Measurements from ENCODE around the gene ANGPT4. TPM values are rescaled to one million over a fixed set of nuclear protein-coding genes. Genes with fewer than 3 reads are reported as not detected.

Gene ANGPT4, protein sequence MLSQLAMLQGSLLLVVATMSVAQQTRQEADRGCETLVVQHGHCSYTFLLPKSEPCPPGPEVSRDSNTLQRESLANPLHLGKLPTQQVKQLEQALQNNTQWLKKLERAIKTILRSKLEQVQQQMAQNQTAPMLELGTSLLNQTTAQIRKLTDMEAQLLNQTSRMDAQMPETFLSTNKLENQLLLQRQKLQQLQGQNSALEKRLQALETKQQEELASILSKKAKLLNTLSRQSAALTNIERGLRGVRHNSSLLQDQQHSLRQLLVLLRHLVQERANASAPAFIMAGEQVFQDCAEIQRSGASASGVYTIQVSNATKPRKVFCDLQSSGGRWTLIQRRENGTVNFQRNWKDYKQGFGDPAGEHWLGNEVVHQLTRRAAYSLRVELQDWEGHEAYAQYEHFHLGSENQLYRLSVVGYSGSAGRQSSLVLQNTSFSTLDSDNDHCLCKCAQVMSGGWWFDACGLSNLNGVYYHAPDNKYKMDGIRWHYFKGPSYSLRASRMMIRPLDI
- polyA plus RNA-seq (ENCODE audit: low read depth in 6 of 6), result not detected

DNA sequence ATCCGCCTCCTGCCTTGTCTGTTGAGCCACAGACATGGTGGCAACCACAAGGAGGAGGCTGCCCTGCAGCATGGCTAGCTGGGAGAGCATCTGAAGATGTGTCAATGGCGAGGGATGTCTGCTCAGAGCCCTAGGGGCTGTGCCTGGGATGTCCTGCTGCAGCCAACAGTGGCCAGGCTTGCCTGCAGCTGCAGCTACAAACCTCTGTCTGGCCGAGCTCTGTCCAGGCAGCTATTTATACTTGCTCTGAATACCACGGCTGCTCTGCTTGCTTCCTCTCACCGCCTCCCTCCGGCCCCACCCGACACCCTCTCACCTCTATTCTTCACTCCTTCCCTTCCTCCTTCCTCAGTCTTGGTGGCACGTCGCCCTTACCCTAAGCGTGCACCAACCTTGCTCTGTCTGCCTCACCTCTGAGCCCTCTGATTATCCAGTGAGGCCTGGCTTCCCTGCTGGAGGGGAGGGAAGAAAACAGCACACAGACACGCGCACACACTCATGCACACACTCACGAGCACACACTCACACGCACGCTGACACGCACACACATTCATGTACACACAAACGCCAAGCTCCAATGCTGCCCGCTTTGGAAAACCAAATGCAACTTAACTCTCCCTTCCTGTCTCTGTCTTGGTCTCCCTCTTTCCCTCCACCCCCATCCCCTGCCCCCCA, at the start of gene ANGPT4:
ANGPT4 (minus strand) TSS at position 210 of the 675 bp plus-strand sequence; CDS start at position 90, 120 bp downstream.
- ATAC-seq (ENCODE audit: low read depth in 2 of 2), result no peak
- H3K4me3 Mint-ChIP-seq, result no peak within 1 kb of the TSS
- peaks cover 0 to 6% (median 0%) of the 10 kb centered on the region in 7 donors for H3K9me3 Mint-ChIP-seq
- H3K4me1 Mint-ChIP-seq, result peaks cover 0 to 2% (median 0%) of the 10 kb centered on the region in 3 donors
- peak within 1 kb of the TSS in 1 of 6 donors; percentile 68 for H3K27ac Mint-ChIP-seq
- no peak for DNase-seq
- H3K36me3 Mint-ChIP-seq, result no peaks in the 10 kb centered on the region
- peaks cover 21 to 50% (median 42%) of the 10 kb centered on the region in 3 donors for H3K27me3 Mint-ChIP-seq

- DNase-seq, result no peak
- H3K27ac Mint-ChIP-seq, result no peak overlapping the region
- no peaks in the 10 kb centered on the region for H3K4me1 Mint-ChIP-seq
- peaks cover 0 to 10% (median 0%) of the 10 kb centered on the region in 7 donors for H3K9me3 Mint-ChIP-seq
- peaks cover 33 to 60% (median 48%) of the 10 kb centered on the region in 3 donors for H3K27me3 Mint-ChIP-seq
- H3K4me3 Mint-ChIP-seq, result peak overlapping the region in 1 of 8 donors; percentile 74
- no peak for ATAC-seq (ENCODE audit: low read depth in 2 of 2)
- no peaks in the 10 kb centered on the region for H3K36me3 Mint-ChIP-seq
Observed at GRCh38 chr20:963795-964194, 47.7 kb upstream of the ANGPT4 start.

DNA sequence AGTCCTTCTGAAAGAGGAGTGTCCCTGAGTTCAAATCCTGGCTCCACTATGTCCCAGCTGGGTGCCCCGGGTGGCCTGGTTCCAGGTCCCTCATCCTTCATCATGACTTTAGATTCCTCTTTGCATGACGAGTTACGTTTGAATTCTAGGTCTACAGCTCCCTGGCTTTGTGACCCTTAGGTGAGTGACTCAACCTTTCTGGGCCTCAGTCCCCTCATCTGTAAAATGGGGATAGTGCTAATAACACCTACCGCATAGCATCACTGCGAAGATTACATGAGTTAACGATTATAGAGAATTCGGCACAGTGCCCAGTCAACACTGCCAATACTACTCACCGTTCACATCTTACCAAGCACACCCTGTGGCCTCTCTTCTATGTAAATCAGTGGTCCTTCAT, 46.5 kb upstream of the ANGPT4 start:
- no peak for ATAC-seq (ENCODE audit: low read depth in 2 of 2)
- H3K36me3 Mint-ChIP-seq, result no peaks in the 10 kb centered on the region
- peaks cover 27 to 61% (median 57%) of the 10 kb centered on the region in 3 donors for H3K27me3 Mint-ChIP-seq
- H3K27ac Mint-ChIP-seq, result no peak overlapping the region
- H3K4me3 Mint-ChIP-seq, result peak overlapping the region in 1 of 8 donors; percentile 61
- peaks cover 0 to 2% (median 0%) of the 10 kb centered on the region in 7 donors for H3K9me3 Mint-ChIP-seq
- H3K4me1 Mint-ChIP-seq, result no peaks in the 10 kb centered on the region
- no peak for DNase-seq

- Mint-ChIP-seq H3K27me3 (peaks cover 25 to 64% (median 57%) of the 10 kb centered on the region in 3 donors), H3K36me3 (no peaks in the 10 kb centered on the region), H3K4me3 (no peak overlapping the region), H3K9me3 (no peaks in the 10 kb centered on the region), H3K4me1 (no peaks in the 10 kb centered on the region), H3K27ac (no peak overlapping the region)
- ATAC-seq (ENCODE audit: low read depth in 2 of 2), result no peak
- DNase-seq, result no peak
Observed at GRCh38 chr20:962223-962622, 46.1 kb upstream of the ANGPT4 start.

GRCh38 chr20:961768-962167, 45.6 kb upstream of the ANGPT4 start:
- no peak for ATAC-seq (ENCODE audit: low read depth in 2 of 2)
- H3K4me3 Mint-ChIP-seq, result no peak overlapping the region

GRCh38 chr20:959996-960615, 44.0 kb upstream of the ANGPT4 start:
- Mint-ChIP-seq H3K4me3 (no peak overlapping the region), H3K4me1 (peaks cover 0 to 4% (median 0%) of the 10 kb centered on the region in 3 donors), H3K27me3 (peaks cover 27 to 71% (median 63%) of the 10 kb centered on the region in 3 donors), H3K27ac (no peak overlapping the region), H3K9me3 (no peaks in the 10 kb centered on the region), H3K36me3 (no peaks in the 10 kb centered on the region)
- no peak for ATAC-seq (ENCODE audit: low read depth in 2 of 2)
- DNase-seq, result no peak

More at GRCh38 chr20:961768-962167, 45.6 kb upstream of the ANGPT4 start:
- no peak for DNase-seq
- H3K36me3 Mint-ChIP-seq, result no peaks in the 10 kb centered on the region
- peaks cover 23 to 64% (median 58%) of the 10 kb centered on the region in 3 donors for H3K27me3 Mint-ChIP-seq
- no peak overlapping the region for H3K27ac Mint-ChIP-seq
- no peaks in the 10 kb centered on the region for H3K4me1 Mint-ChIP-seq
- H3K9me3 Mint-ChIP-seq, result no peaks in the 10 kb centered on the region

- H3K9me3 Mint-ChIP-seq, result no peaks in the 10 kb centered on the region
- H3K27ac Mint-ChIP-seq, result no peak overlapping the region
- peaks cover 0 to 4% (median 0%) of the 10 kb centered on the region in 3 donors for H3K4me1 Mint-ChIP-seq
- no peak overlapping the region for H3K4me3 Mint-ChIP-seq
- no peak for DNase-seq
- H3K36me3 Mint-ChIP-seq, result no peaks in the 10 kb centered on the region
- no peak for ATAC-seq (ENCODE audit: low read depth in 2 of 2)
- H3K27me3 Mint-ChIP-seq, result peaks cover 32 to 72% (median 62%) of the 10 kb centered on the region in 3 donors
Observed at GRCh38 chr20:958936-959815, 43.0 kb upstream of the ANGPT4 start.

DNA sequence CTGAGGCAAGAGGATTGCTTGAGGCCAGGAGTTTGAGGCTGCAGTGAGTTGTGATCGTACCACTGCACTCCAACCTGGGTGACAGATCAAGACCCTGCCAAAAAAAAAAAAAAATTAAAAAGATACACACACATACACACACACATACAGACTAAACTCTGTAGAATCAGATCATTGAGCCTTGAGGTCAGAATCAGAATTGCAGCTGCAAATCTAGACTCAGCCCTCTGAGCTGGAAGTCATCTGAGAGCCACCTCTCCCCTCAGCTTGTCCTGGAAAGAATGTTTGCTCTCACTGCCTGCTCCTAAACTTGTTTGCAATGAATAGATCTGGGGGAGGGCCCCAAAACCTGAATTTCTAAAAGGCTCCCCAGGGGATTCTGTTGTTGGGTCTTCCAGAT, 41.4 kb upstream of the ANGPT4 start:
- ATAC-seq (ENCODE audit: low read depth in 2 of 2), result no peak
- H3K27me3 Mint-ChIP-seq, result peaks cover 32 to 81% (median 58%) of the 10 kb centered on the region in 3 donors
- H3K4me3 Mint-ChIP-seq, result no peak overlapping the region
- H3K4me1 Mint-ChIP-seq, result peaks cover 0 to 4% (median 0%) of the 10 kb centered on the region in 3 donors
- DNase-seq, result no peak
- no peak overlapping the region for H3K27ac Mint-ChIP-seq
- H3K36me3 Mint-ChIP-seq, result no peaks in the 10 kb centered on the region
- H3K9me3 Mint-ChIP-seq, result no peaks in the 10 kb centered on the region

GRCh38 chr20:956330-956951, 40.3 kb upstream of the ANGPT4 start:
- peaks cover 38 to 86% (median 66%) of the 10 kb centered on the region in 3 donors for H3K27me3 Mint-ChIP-seq
- DNase-seq, result peak; percentile 68

GRCh38 chr20:955656-956055, 39.5 kb upstream of the ANGPT4 start:
- H3K27ac Mint-ChIP-seq, result peak overlapping the region in 2 of 6 donors; percentile 39 to 43
- no peak overlapping the region for H3K4me3 Mint-ChIP-seq
- peaks cover 0 to 4% (median 0%) of the 10 kb centered on the region in 3 donors for H3K4me1 Mint-ChIP-seq
- H3K9me3 Mint-ChIP-seq, result no peaks in the 10 kb centered on the region
- ATAC-seq (ENCODE audit: low read depth in 2 of 2) (no peak), DNase-seq (no peak)
- H3K27me3 Mint-ChIP-seq, result peaks cover 35 to 80% (median 61%) of the 10 kb centered on the region in 3 donors
- no peaks in the 10 kb centered on the region for H3K36me3 Mint-ChIP-seq

More at GRCh38 chr20:956330-956951, 40.3 kb upstream of the ANGPT4 start:
- Mint-ChIP-seq H3K4me3 (no peak overlapping the region), H3K27ac (peak overlapping the region in 1 of 6 donors; percentile 39), H3K4me1 (peaks cover 0 to 4% (median 0%) of the 10 kb centered on the region in 3 donors), H3K9me3 (no peaks in the 10 kb centered on the region), H3K36me3 (no peaks in the 10 kb centered on the region)
- peak; percentile 76 to 86 for ATAC-seq (ENCODE audit: low read depth in 2 of 2)

DNA sequence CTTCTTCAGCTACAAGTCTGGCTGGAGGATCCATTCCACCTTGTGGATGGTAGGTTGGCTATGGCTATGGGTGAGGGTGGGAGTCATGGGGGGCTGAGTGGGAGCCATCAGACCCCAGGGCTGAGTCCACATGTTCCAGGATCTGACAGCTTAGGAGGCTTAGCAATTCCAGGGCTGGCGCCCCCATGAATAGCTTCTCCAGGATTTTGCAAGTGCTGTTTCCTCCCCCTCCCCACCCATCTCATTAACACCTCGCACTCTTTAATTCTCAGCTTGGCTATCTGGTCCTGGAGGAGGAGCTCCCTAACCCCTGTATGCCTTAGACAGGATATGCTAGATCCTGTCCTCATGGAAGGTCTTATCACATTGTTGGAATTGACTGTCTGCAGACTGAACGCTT, 39.0 kb upstream of the ANGPT4 start:
- Mint-ChIP-seq H3K36me3 (no peaks in the 10 kb centered on the region), H3K27me3 (peaks cover 36 to 81% (median 57%) of the 10 kb centered on the region in 3 donors), H3K27ac (no peak overlapping the region), H3K4me3 (no peak overlapping the region), H3K9me3 (no peaks in the 10 kb centered on the region), H3K4me1 (peaks cover 0 to 4% (median 0%) of the 10 kb centered on the region in 3 donors)
- ATAC-seq (ENCODE audit: low read depth in 2 of 2) (no peak), DNase-seq (no peak)

DNA sequence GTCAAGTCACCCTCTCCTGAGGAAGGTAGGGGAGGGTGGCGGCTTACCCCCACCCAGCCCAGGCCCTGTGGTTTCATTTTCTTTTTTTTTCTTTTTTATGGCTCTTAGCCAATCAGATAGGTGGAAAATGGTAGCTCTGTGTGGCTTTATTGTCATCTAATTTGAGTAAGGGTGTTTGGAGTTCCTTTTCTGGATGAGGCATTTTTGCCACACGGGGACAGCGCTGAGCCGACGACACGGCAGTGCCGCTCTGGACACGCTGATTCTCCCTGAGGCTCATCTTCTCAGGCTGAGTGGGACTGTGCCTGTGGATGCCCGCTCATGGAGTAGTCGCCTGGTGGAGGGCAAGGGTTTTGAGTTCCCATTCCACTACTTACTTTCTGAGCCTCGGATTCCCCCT, 37.6 kb upstream of the ANGPT4 start:
- DNase-seq (no peak), ATAC-seq (ENCODE audit: low read depth in 2 of 2) (no peak)
- Mint-ChIP-seq H3K4me1 (peaks cover 0 to 4% (median 0%) of the 10 kb centered on the region in 3 donors), H3K27me3 (peaks cover 50 to 82% (median 55%) of the 10 kb centered on the region in 3 donors), H3K9me3 (peaks cover 0 to 2% (median 0%) of the 10 kb centered on the region in 7 donors), H3K4me3 (peak overlapping the region in 1 of 8 donors; percentile 20), H3K36me3 (peaks cover 0 to 6% of the 10 kb centered on the region in 2 donors), H3K27ac (no peak overlapping the region)

Data from naive B cell (primary cell).